ENCODE results near the gene MSRB2.

DNA sequence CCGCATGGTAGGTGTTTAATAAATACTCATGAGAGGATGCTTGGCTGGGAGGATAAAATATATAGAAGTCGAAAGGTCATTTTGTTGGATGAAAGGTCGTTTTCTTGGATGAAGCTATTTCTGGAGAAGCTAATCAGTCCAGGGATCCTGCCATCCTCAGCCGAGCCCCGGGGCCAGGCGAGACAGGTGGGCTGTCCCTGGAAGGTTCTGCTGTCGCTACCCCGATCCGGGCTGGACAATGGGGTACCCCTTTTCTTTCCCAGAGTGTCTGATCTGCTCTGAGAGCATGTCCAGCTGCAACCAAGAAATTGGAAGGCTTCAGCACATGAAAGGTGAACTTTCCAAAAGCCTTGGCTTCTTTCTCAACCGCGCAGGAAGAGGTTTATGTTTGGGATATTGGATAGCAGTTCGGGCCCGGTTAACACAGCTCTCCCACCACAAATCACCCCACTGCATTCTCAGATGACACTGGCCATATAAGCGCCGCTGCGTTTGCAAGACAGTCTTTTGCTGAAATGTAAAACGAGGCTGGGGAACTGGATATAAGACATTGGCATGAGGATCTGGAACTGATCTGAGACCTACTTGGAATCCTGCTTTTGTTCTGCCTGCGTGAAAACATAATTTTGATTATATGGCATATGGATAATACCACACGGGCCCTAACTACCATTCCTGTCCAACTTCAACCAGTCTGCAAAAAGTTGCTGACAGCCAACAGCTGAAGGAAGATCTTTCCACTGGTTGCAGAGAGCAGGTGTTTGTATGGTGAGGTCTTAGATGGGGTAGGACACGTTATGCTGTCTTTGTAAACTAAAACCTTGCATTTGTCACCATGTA is 31.2 kb upstream of the MSRB2 start:
- no peak for TF ChIP-seq CTCF (IDR thresholded peaks at IDR 0.05; ENCODE audit: low read length)
- no peak for TF ChIP-seq EZH2phosphoT487 (IDR thresholded peaks at IDR 0.05; ENCODE audit: low read length)

Measured in MM.1S (cell line).